HepG2 (cell line): ENCODE data around the gene LIME1. TPM values are rescaled to one million over a fixed set of nuclear protein-coding genes. Genes with fewer than 3 reads are reported as not detected.

Experiments
- AKNA ChIP-seq: sonication (generic); formaldehyde crosslinking; IDR thresholded peaks from 2 replicates; pipeline ENCODE4 v1.4.0; 2020; ENCODE audit warnings: missing genetic modification reagents, borderline replicate concordance
- E2F2 ChIP-seq: sonication (generic); formaldehyde crosslinking; IDR thresholded peaks from 2 replicates; pipeline ENCODE4 v1.4.0; 2020; ENCODE audit warnings: missing genetic modification reagents, borderline replicate concordance
- ETS1 ChIP-seq: sonication (generic); formaldehyde crosslinking; IDR thresholded peaks from 2 replicates; pipeline ENCODE4 v1.4.0; 2020; ENCODE audit warnings: missing genetic modification reagents
- FOXM1 ChIP-seq: sonication (generic); formaldehyde crosslinking; IDR thresholded peaks from 2 replicates; pipeline ENCODE4 v1.5.0; 2020; ENCODE audit warnings: missing genetic modification reagents
- GFI1 ChIP-seq: sonication (generic); formaldehyde crosslinking; IDR thresholded peaks from 2 replicates; pipeline ENCODE4 v1.5.0; 2020; ENCODE audit warnings: missing genetic modification reagents, mild to moderate bottlenecking, borderline replicate concordance
- HIC2 ChIP-seq: sonication (generic); formaldehyde crosslinking; IDR thresholded peaks from 2 replicates; pipeline ENCODE4 v1.9.0; 2022; ENCODE audit warnings: low read depth, missing genetic modification reagents
- HIVEP1 ChIP-seq: sonication (generic); formaldehyde crosslinking; IDR thresholded peaks from 2 replicates; pipeline ENCODE4 v1.4.0; 2020; ENCODE audit warnings: mild to moderate bottlenecking, missing genetic modification reagents
- KDM5B ChIP-seq: sonication (generic); formaldehyde crosslinking; IDR thresholded peaks from 2 replicates; pipeline ENCODE4 v1.4.0; 2020; ENCODE audit warnings: missing genetic modification reagents, mild to moderate bottlenecking, borderline replicate concordance
- KLF12 ChIP-seq: sonication (generic); formaldehyde crosslinking; IDR thresholded peaks from 2 replicates; pipeline ENCODE4 v1.4.0; 2020; ENCODE audit warnings: missing genetic modification reagents, borderline replicate concordance
- TBL1XR1 ChIP-seq: fragments of 150-350 bp; IDR thresholded peaks from 2 replicates; pipeline ENCODE4 v1.6.1; 2014; ENCODE audit warnings: borderline replicate concordance, low read length; ENCODE audit not compliant: partially characterized antibody
- TMF1 ChIP-seq: sonication (generic); formaldehyde crosslinking; IDR thresholded peaks from 2 replicates; pipeline ENCODE4 v1.8.1; 2022; ENCODE audit warnings: low read depth, missing genetic modification reagents
- ZBTB7A ChIP-seq: sonication (generic); formaldehyde crosslinking; IDR thresholded peaks from 2 replicates; pipeline ENCODE4 v1.8.0; 2022; ENCODE audit warnings: mild to moderate bottlenecking, missing genetic modification reagents
- ZNF136 ChIP-seq: sonication (generic); formaldehyde crosslinking; IDR thresholded peaks from 2 replicates; pipeline ENCODE4 v1.8.1; 2022; ENCODE audit warnings: low read depth, mild to moderate bottlenecking, moderate library complexity, missing genetic modification reagents
- ZNF138 ChIP-seq: sonication (generic); formaldehyde crosslinking; IDR thresholded peaks from 2 replicates; pipeline ENCODE4 v1.5.0; 2020; ENCODE audit warnings: mild to moderate bottlenecking, low read depth, missing genetic modification reagents
- ZNF430 ChIP-seq: sonication (generic); formaldehyde crosslinking; IDR thresholded peaks from 2 replicates; pipeline ENCODE4 v1.9.0; 2021; ENCODE audit warnings: mild to moderate bottlenecking, missing genetic modification reagents
- ZNF761 ChIP-seq: sonication (generic); formaldehyde crosslinking; conservative IDR thresholded peaks from 2 replicates; pipeline ENCODE4 v1.4.0; 2020; ENCODE audit warnings: mild to moderate bottlenecking, missing genetic modification reagents
- ZNF772 ChIP-seq: sonication (generic); formaldehyde crosslinking; IDR thresholded peaks from 2 replicates; pipeline ENCODE4 v1.5.0; 2020; ENCODE audit warnings: mild to moderate bottlenecking, missing genetic modification reagents
- ZSCAN12 ChIP-seq: sonication (generic); formaldehyde crosslinking; IDR thresholded peaks from 2 replicates; pipeline ENCODE4 v1.9.0; 2021; ENCODE audit warnings: mild to moderate bottlenecking, missing genetic modification reagents
- ZSCAN5A ChIP-seq: sonication (generic); formaldehyde crosslinking; IDR thresholded peaks from 2 replicates; pipeline ENCODE4 v1.8.0; 2022; ENCODE audit warnings: mild to moderate bottlenecking, missing genetic modification reagents, borderline replicate concordance
- ZSCAN9 ChIP-seq: IDR thresholded peaks from 2 replicates; pipeline ENCODE4 v1.6.1; 2016; ENCODE audit warnings: borderline replicate concordance
- polyA plus RNA-seq, 8 experiments: library from polyadenylated mRNA; depleted of rRNA in 3 of 8; stranded (reverse) in 7 of 8; unstranded in 1 of 8; fragments of >200 nt; fragmentation: Illumina TruSeq in 4 of 8; extraction: Trizol in 4 of 8; gene quantifications; 2 replicates each; pipeline versions ENCODE4 v1.2.1 to v1.2.3, GENCODE V29; 2011 to 2016; ENCODE audit warnings: low read depth in 4 of 8, missing spikeins in 1 of 8, mixed read lengths in 1 of 8; ENCODE audit not compliant: insufficient read depth in 1 of 8
- total RNA-seq, 5 experiments: library from RNA; depleted of rRNA; stranded (reverse); fragments of >200 nt; fragmentation: Illumina TruSeq; extraction: Trizol; gene quantifications; 2 replicates each; pipeline ENCODE4 v1.2.3, GENCODE V29; 2016; ENCODE audit warnings: low read depth in 1 of 5

The LIME1 gene
- total and polyA plus RNA-seq, 2 of the 13 experiments (the other 11 are each of a cell fraction or from before 2014, with no cell fraction given) = 13.0 to 61.5 TPM

- TF ChIP-seq ZBTB7A (CRISPR knock-in tag) (no peak), ZNF430 (CRISPR knock-in tag) (no peak), TBL1XR1 (no peak), ZSCAN12 (CRISPR knock-in tag) (no peak), ZSCAN9 (CRISPR knock-in tag) (no peak), GFI1 (no peak), ZNF761 (CRISPR knock-in tag) (no peak), HIC2 (CRISPR knock-in tag) (no peak), KDM5B (0 out of 2 replicates have a peak, but pooled peaks have one; percentile 24), ZSCAN5A (CRISPR knock-in tag) (no peak), FOXM1 (no peak), ZNF136 (CRISPR knock-in tag) (no peak), HIVEP1 (CRISPR knock-in tag) (0 out of 2 replicates have a peak, but pooled peaks have one; percentile 6), AKNA (CRISPR knock-in tag) (no peak), ZNF772 (CRISPR knock-in tag) (no peak), ETS1 (CRISPR knock-in tag) (0 out of 2 replicates have a peak, but pooled peaks have one; percentile 6), TMF1 (CRISPR knock-in tag) (no peak), E2F2 (CRISPR knock-in tag) (0 out of 2 replicates have a peak, but pooled peaks have one; percentile 64), KLF12 (CRISPR knock-in tag) (no peak), ZNF138 (no peak)
These were observed 27.3 kb upstream of the LIME1 start (continued) for GRCh38 chr20:63709149-63709527.
